Hindlimb muscle (tissue), 1 donor: ENCODE results near the gene ACSM4. TPM values are rescaled to one million over a fixed set of nuclear protein-coding genes. Genes with fewer than 3 reads are reported as not detected.
"Not testable (repeated sequence)": the region's sequence is repeated elsewhere in the genome, so short reads cannot be mapped to it uniquely, and the experiment has no call there.

Experiments used
- DNase-seq: peaks from one replicate; pipeline ENCODE4 v3.0.0-alpha.2; 2013
- polyA plus RNA-seq: library from polyadenylated mRNA; unstranded; fragments of 120-200 nt; gene quantifications from one replicate; pipeline ENCODE4 v1.2.1, GENCODE V29; 2013; ENCODE audit not compliant: insufficient read length

Gene ACSM4
- polyA plus RNA-seq, 1 donor: not detected

- DNase-seq: not testable (repeated sequence)
These were observed 33.9 kb downstream of the ACSM4 start for GRCh38 chr12:7337790-7338189.

GRCh38 chr12:7339675-7340074 is 35.8 kb downstream of the ACSM4 start:
- no peak for DNase-seq

DNA sequence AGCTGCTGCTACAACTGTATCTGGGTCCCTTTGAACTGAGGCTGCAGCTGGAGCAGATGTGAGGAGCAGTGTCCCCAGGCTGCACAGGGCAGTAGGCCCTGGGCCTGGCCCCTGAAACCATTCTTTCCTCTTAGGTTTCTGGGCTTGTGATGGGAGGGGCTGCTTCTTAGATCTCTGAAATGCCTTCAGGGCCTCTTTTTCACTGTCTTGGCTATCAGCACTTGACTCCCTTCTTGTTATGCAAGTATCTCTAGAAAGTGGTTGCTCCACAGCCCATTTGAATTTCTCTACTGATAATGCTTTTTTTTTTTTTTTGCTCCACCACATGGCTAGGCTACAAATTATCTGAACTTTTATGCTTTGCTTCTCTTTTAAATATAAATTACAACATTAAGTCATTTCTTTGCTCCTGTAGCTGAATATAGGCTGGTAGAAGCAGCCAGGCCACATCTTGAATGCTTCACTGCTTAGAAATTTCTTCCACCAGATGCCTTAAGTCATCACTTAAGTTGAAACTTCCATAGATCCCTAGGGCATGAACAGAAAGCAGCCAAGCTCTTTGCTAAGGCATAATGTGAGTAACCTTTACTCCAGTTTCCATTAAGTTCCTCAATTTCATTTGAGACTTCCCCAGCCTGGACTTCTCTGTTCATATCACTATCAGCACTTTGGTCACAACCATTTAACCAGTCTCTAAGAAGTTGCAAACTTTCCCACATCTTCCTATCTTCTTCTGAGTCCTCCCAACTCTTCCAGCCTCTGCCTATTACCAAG is 41.1 kb downstream of the ACSM4 start:
- DNase-seq: no peak

- DNase-seq: no peak
These were observed 42.8 kb downstream of the ACSM4 start for GRCh38 chr12:7346551-7347225.

DNA sequence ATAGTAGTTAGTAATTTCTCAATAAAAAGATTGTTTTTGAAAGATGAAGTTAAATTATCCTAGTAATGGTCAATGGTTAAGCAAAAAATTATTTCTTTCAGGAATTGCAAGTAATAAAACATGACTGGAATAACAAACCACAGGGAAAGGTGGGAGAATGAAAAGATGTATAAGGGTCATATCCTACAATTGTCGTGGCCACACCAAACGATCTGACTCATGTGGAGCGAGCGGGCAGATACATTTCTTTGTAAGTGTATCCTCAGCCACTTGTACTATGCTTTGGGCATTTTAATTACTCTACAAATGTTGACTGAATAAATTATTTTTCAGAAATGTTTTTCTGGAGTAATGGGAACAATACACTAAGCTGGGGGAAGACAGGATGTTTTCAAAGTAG is 45.5 kb downstream of the ACSM4 start:
- DNase-seq: no peak

DNA sequence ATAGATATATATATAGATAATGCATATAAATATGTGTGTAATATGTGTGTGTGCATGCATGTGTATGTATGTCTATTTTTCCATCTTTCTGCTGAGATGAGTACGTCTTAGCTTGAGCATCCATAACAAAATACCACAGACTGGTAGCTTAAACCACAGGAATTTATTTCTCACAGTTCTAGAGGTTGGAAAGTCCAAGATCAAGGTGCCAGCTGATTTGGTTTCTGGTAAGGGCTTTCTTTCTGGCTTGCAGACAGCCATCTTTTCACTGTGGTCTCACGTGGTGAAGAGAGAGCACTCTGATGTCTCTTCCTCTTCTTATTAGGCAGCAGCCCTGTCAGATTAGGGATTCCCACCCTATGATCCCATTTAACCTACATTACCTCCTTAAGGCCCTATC is 47.3 kb downstream of the ACSM4 start:
- no peak for DNase-seq

- DNase-seq: no peak
These were observed 48.8 kb downstream of the ACSM4 start for GRCh38 chr12:7352661-7353060.

- no peak for DNase-seq
These were observed 50.7 kb downstream of the ACSM4 start for GRCh38 chr12:7354529-7354928.

- no peak for DNase-seq
These were observed 57.4 kb downstream of the ACSM4 start for GRCh38 chr12:7361265-7361664.

DNA sequence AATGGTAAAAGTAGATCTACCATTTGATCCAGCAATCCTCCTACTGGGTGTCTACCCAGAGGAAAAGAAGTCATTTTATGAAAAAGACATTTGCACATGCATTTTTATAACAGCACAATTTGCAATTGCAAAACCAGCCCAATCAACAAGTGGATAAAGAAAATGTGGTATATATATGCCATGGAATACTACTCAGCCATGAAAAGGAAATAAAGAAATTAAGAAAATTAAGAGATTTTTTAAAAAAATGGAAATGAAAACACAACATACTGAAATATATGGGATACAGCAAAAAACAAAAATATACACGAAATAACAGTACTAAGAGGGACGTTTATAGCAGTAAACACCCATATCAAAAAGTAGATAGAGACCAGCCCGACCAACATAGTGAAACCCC is 58.9 kb downstream of the ACSM4 start:
- no peak for DNase-seq

- no peak for DNase-seq
These were observed 65.4 kb downstream of the ACSM4 start for GRCh38 chr12:7369274-7369729.

- DNase-seq: no peak
These were observed 69.4 kb downstream of the ACSM4 start for GRCh38 chr12:7373226-7373625.

- no peak for DNase-seq
These were observed 70.7 kb downstream of the ACSM4 start for GRCh38 chr12:7374423-7375144.

DNA sequence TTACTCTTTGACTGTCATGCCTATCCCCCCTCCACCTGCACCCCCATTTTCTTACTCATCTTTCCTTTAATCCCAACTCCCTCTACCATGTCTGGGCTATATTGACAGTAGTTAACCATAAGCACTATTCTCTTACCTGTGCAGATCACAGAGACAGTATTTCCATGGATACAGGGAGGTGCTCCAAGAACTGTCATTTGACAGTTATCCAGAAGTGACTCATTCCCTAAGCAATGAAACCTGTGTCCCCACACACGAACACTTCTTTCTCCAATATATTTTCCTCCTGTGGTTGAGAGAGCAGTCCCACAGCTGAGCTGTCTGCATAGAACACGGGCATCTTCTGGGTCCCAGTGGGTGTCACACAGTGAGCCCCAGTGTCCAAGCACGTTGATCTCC is 71.3 kb downstream of the ACSM4 start:
- DNase-seq: no peak

DNA sequence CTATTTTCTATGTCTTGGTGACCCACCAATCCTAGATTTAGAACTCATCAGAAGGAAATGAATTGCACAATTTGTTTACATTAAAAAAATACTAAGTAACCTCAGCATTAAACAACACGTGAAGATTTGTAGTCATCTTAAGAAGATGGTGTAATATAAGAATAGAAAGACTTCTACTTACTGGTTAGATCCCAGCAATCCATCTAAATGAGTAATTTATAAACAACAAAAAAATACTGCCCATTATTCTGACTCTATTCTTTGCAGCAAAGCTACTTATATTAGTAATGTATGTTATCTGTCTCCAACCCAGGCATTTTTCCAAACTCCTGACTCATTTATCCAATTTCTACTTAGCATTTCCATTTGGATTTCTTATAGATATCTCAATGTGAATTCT is 72.3 kb downstream of the ACSM4 start:
- no peak for DNase-seq

Other genes with a start within 250 kb of the ACSM4 start
- 138 TPM for gene C1S, start 243.4 kb upstream of the ACSM4 start, polyA plus RNA-seq
- gene C1R, start 211.6 kb upstream of the ACSM4 start, polyA plus RNA-seq: 140 TPM
- gene C1RL, start 194.9 kb upstream of the ACSM4 start, polyA plus RNA-seq: 11.7 TPM
- 3.7 TPM for gene RBP5, start 175.2 kb upstream of the ACSM4 start, polyA plus RNA-seq
- gene CLSTN3, start 173.7 kb upstream of the ACSM4 start, polyA plus RNA-seq: 28.8 TPM
- gene PEX5, start 114.4 kb upstream of the ACSM4 start, polyA plus RNA-seq: 38.2 TPM
- gene CD163L1, start 140.1 kb downstream of the ACSM4 start, polyA plus RNA-seq: 5.5 TPM
- 25.1 TPM for gene CD163, start 199.7 kb downstream of the ACSM4 start, polyA plus RNA-seq